HEK293T (cell line): ENCODE data around the gene TACO1.

ENCODE experiments used
- CTCF ChIA-PET: fragments of 350-600 bp; formaldehyde crosslinking; extraction: SDS; loops from one replicate; lab custom pipeline; 2021; ENCODE audit warnings: antibody characterized with exemption, inconsistent platforms; lab: Yijun Ruan, JAX
- POLR2A ChIA-PET: fragments of 350-600 bp; formaldehyde crosslinking; extraction: SDS; loops from one replicate; lab custom pipeline; 2020; ENCODE audit warnings: antibody characterized with exemption, inconsistent platforms; lab: Yijun Ruan, JAX
- DNase-seq: peaks from one replicate; pipeline ENCODE4 v3.0.0; 2012; ENCODE audit warnings: mixed read lengths; ENCODE audit errors: extremely low spot score
- ARNT ChIP-seq: fragments of 450-650 bp; IDR thresholded peaks from 2 replicates; pipeline ENCODE4 v1.6.1; 2017; ENCODE audit warnings: mild to moderate bottlenecking
- BHLHE40 ChIP-seq: fragments of 450-650 bp; IDR thresholded peaks from 2 replicates; pipeline ENCODE4 v1.6.1; 2016; ENCODE audit warnings: mild to moderate bottlenecking, moderate library complexity, borderline replicate concordance
- CTBP1 ChIP-seq: fragments of 450-650 bp; IDR thresholded peaks from 2 replicates; pipeline ENCODE4 v1.6.1; 2016; ENCODE audit warnings: borderline replicate concordance
- ELF4 ChIP-seq: fragments of 450-650 bp; IDR thresholded peaks from 2 replicates; pipeline ENCODE4 v1.6.1; 2017; ENCODE audit warnings: antibody characterized with exemption
- FOXA1 ChIP-seq: fragments of 450-650 bp; IDR thresholded peaks from 2 replicates; pipeline ENCODE4 v1.6.1; 2016; ENCODE audit warnings: mild to moderate bottlenecking
- FOXK2 ChIP-seq: fragments of 450-650 bp; IDR thresholded peaks from 2 replicates; pipeline ENCODE4 v1.6.1; 2016; ENCODE audit warnings: mild to moderate bottlenecking
- FOXM1 ChIP-seq: fragments of 450-650 bp; IDR thresholded peaks from 2 replicates; pipeline ENCODE4 v1.6.1; 2017; ENCODE audit warnings: mild to moderate bottlenecking, borderline replicate concordance
- HDGF ChIP-seq: fragments of 450-650 bp; IDR thresholded peaks from 2 replicates; pipeline ENCODE4 v1.6.1; 2017; ENCODE audit warnings: antibody characterized with exemption, borderline replicate concordance
- L3MBTL2 ChIP-seq: fragments of 450-650 bp; conservative IDR thresholded peaks from 2 replicates; pipeline ENCODE4 v1.6.1; 2016; ENCODE audit warnings: mild to moderate bottlenecking
- LEF1 ChIP-seq: fragments of 450-650 bp; IDR thresholded peaks from 2 replicates; pipeline ENCODE4 v1.6.1; 2017; ENCODE audit warnings: mild to moderate bottlenecking, borderline replicate concordance
- NFRKB ChIP-seq: fragments of 450-650 bp; IDR thresholded peaks from 2 replicates; pipeline ENCODE4 v1.6.1; 2016; ENCODE audit warnings: mild to moderate bottlenecking, moderate library complexity
- PKNOX1 ChIP-seq: fragments of 450-650 bp; IDR thresholded peaks from 2 replicates; pipeline ENCODE4 v1.6.1; 2016
- SP1 ChIP-seq: fragments of 450-650 bp; IDR thresholded peaks from 2 replicates; pipeline ENCODE4 v1.6.1; 2017
- SUZ12 ChIP-seq: fragments of 450-650 bp; IDR thresholded peaks from 2 replicates; pipeline ENCODE4 v1.6.1; 2016; ENCODE audit warnings: mild to moderate bottlenecking
- TARDBP ChIP-seq: fragments of 450-650 bp; IDR thresholded peaks from 2 replicates; pipeline ENCODE4 v1.6.1; 2016
- ZNF384 ChIP-seq: fragments of 450-650 bp; IDR thresholded peaks from 2 replicates; pipeline ENCODE4 v1.6.1; 2016

TACO1 gene

GRCh38 chr17:63639125-63639524 is 38.4 kb downstream of the TACO1 start:
- DNase-seq: no peak
- POLR2A ChIA-PET: no interaction called here
- CTCF ChIA-PET: no interaction called here
- TF ChIP-seq ELF4: no peak
- TF ChIP-seq BHLHE40: no peak
- no peak for TF ChIP-seq TARDBP
- no peak for TF ChIP-seq SUZ12
- TF ChIP-seq FOXK2: no peak
- TF ChIP-seq ARNT: no peak

GRCh38 chr17:63640038-63640437 is 39.3 kb downstream of the TACO1 start:
- ChIA-PET CTCF (no interaction called here), POLR2A (no interaction called here)
- TF ChIP-seq SP1 (no peak), BHLHE40 (no peak), LEF1 (no peak), FOXK2 (no peak), TARDBP (no peak), FOXA1 (no peak), NFRKB (no peak), HDGF (no peak), FOXM1 (no peak), L3MBTL2 (no peak), SUZ12 (no peak), ZNF384 (no peak), PKNOX1 (no peak)
- DNase-seq: no peak

GRCh38 chr17:63641692-63642448 is 41.2 kb downstream of the TACO1 start:
- POLR2A ChIA-PET: no interaction called here
- TF ChIP-seq CTBP1 (no peak), ARNT (no peak), FOXM1 (no peak), TARDBP (no peak), SP1 (no peak), PKNOX1 (no peak), ZNF384 (no peak), NFRKB (no peak), ELF4 (no peak), LEF1 (no peak), FOXA1 (no peak), BHLHE40 (no peak), HDGF (no peak), SUZ12 (no peak), FOXK2 (no peak), L3MBTL2 (no peak)
- DNase-seq: no peak
- CTCF ChIA-PET: no interaction called here

GRCh38 chr17:63644846-63645245 is 44.2 kb downstream of the TACO1 start:
- POLR2A ChIA-PET: no interaction called here
- CTCF ChIA-PET: no interaction called here
- no peak for DNase-seq
- no peak for TF ChIP-seq ELF4
- no peak for TF ChIP-seq PKNOX1
- no peak for TF ChIP-seq NFRKB
- TF ChIP-seq L3MBTL2: no peak
- TF ChIP-seq TARDBP: no peak
- no peak for TF ChIP-seq FOXA1
- TF ChIP-seq ARNT: no peak
- TF ChIP-seq FOXM1: no peak
- TF ChIP-seq SP1: no peak
- TF ChIP-seq BHLHE40: no peak
- TF ChIP-seq ZNF384: no peak
- no peak for TF ChIP-seq HDGF
- TF ChIP-seq CTBP1: no peak
- TF ChIP-seq LEF1: no peak
- TF ChIP-seq FOXK2: no peak
- no peak for TF ChIP-seq SUZ12

GRCh38 chr17:63645775-63646487 is 45.2 kb downstream of the TACO1 start:
- ChIA-PET POLR2A (no interaction called here), CTCF (no interaction called here)
- no peak for DNase-seq
- no peak for TF ChIP-seq NFRKB
- TF ChIP-seq TARDBP: no peak
- no peak for TF ChIP-seq FOXA1
- no peak for TF ChIP-seq ZNF384
- no peak for TF ChIP-seq HDGF
- TF ChIP-seq BHLHE40: no peak
- no peak for TF ChIP-seq SUZ12
- TF ChIP-seq CTBP1: no peak
- no peak for TF ChIP-seq FOXK2
- TF ChIP-seq SP1: no peak
- TF ChIP-seq L3MBTL2: no peak
- no peak for TF ChIP-seq ARNT
- TF ChIP-seq ELF4: no peak
- no peak for TF ChIP-seq PKNOX1
- TF ChIP-seq FOXM1: no peak
- TF ChIP-seq LEF1: no peak
